HEK293 (cell line): ENCODE results near the gene CSHL1.
"Not testable (repeated sequence)": the region's sequence is repeated elsewhere in the genome, so short reads cannot be mapped to it uniquely, and the experiment has no call there.

Experiments used
- CTCF ChIA-PET: fragments of 350-600 bp; formaldehyde crosslinking; extraction: SDS; loops from one replicate; lab custom pipeline; 2021; ENCODE audit warnings: antibody characterized with exemption; lab: Yijun Ruan, JAX
- POLR2A ChIA-PET: fragments of 300-600 bp; formaldehyde crosslinking; extraction: SDS; loops from one replicate; lab custom pipeline; 2020; ENCODE audit warnings: antibody characterized with exemption, inconsistent platforms; lab: Yijun Ruan, JAX
- H3K27ac ChIP-seq: fragments of 200-500 bp; sonication (Bioruptor generic); 2 replicates; pipeline ENCODE4 v1.5.1; 2014; ENCODE audit warnings: low read depth, low read length, control low read depth, inconsistent platforms; ENCODE audit errors: extremely low read depth
- H3K36me3 ChIP-seq, 2 experiments: fragments of 200-500 bp in 1 of 2; sonication (Bioruptor generic) in 1 of 2; 1 replicate in 1 of 2; 2 replicates in 1 of 2; pipeline ENCODE4 v1.5.1; 2014 to 2017; ENCODE audit warnings: inconsistent platforms in 2 of 2, low read length in 2 of 2; ENCODE audit not compliant: control insufficient read depth in 2 of 2, insufficient read depth in 1 of 2
- H3K4me1 ChIP-seq: fragments of 200-500 bp; sonication (Bioruptor generic); 2 replicates; pipeline ENCODE4 v1.5.1; 2014; ENCODE audit warnings: mild to moderate bottlenecking, low read length, inconsistent platforms; ENCODE audit not compliant: control insufficient read depth, insufficient read depth
- H3K4me3 ChIP-seq: 2 replicates; pipeline ENCODE4 v1.5.1; 2011; ENCODE audit warnings: low read depth, mild to moderate bottlenecking, control low read depth, low read length, moderate library complexity
- H3K9me3 ChIP-seq: fragments of 200-500 bp; sonication (Bioruptor generic); 2 replicates; pipeline ENCODE4 v1.5.1; 2014; ENCODE audit warnings: low read depth, low read length, inconsistent platforms; ENCODE audit not compliant: control insufficient read depth, insufficient read depth
- BCL11A ChIP-seq: fragments of 450-650 bp; formaldehyde crosslinking; IDR thresholded peaks from 2 replicates; pipeline ENCODE4 v1.5.1; 2016; ENCODE audit warnings: low read depth, missing biosample characterization, missing genetic modification characterization
- GLI4 ChIP-seq: fragments of 450-650 bp; formaldehyde crosslinking; IDR thresholded peaks from 2 replicates; pipeline ENCODE4 v1.5.1; 2016; ENCODE audit warnings: missing biosample characterization, missing genetic modification characterization
- HIC1 ChIP-seq: fragments of 450-650 bp; formaldehyde crosslinking; IDR thresholded peaks from 2 replicates; pipeline ENCODE4 v1.5.1; 2016; ENCODE audit warnings: missing biosample characterization, missing genetic modification characterization
- HOXA7 ChIP-seq: sonication (generic); formaldehyde crosslinking; IDR thresholded peaks from 2 replicates; pipeline ENCODE4 v1.8.1; 2022; ENCODE audit warnings: missing genetic modification reagents, borderline replicate concordance
- HOXD13 ChIP-seq: sonication (generic); formaldehyde crosslinking; IDR thresholded peaks from 2 replicates; pipeline ENCODE4 v1.8.0; 2022; ENCODE audit warnings: missing genetic modification reagents, borderline replicate concordance
- PRDM1 ChIP-seq: fragments of 450-650 bp; formaldehyde crosslinking; IDR thresholded peaks from 2 replicates; pipeline ENCODE4; 2016; ENCODE audit warnings: missing biosample characterization, missing genetic modification characterization
- PRDM2 ChIP-seq: fragments of 450-650 bp; formaldehyde crosslinking; IDR thresholded peaks from 2 replicates; pipeline ENCODE4 v1.5.1; 2016; ENCODE audit warnings: missing biosample characterization, missing genetic modification characterization, borderline replicate concordance
- SP3 ChIP-seq: fragments of 450-650 bp; formaldehyde crosslinking; IDR thresholded peaks from 2 replicates; pipeline ENCODE4 v1.5.1; 2016; ENCODE audit warnings: missing biosample characterization, missing genetic modification characterization
- TRIM28 ChIP-seq: IDR thresholded peaks from 2 replicates; pipeline ENCODE4 v1.6.1; 2011; ENCODE audit warnings: low read length, control low read depth, borderline replicate concordance
- WT1 ChIP-seq: fragments of 450-650 bp; formaldehyde crosslinking; IDR thresholded peaks from 2 replicates; pipeline ENCODE4 v1.5.1; 2016; ENCODE audit warnings: missing biosample characterization, missing genetic modification characterization
- ZBTB6 ChIP-seq: fragments of 450-650 bp; formaldehyde crosslinking; IDR thresholded peaks from 2 replicates; pipeline ENCODE4 v1.5.1; 2017; ENCODE audit warnings: missing biosample characterization, missing genetic modification characterization
- ZEB2 ChIP-seq: fragments of 450-650 bp; formaldehyde crosslinking; IDR thresholded peaks from 2 replicates; pipeline ENCODE4 v1.5.1; 2016; ENCODE audit warnings: missing biosample characterization, missing genetic modification characterization
- ZFP41 ChIP-seq: fragments of 450-650 bp; formaldehyde crosslinking; IDR thresholded peaks from 2 replicates; pipeline ENCODE4 v1.5.1; 2016; ENCODE audit warnings: missing biosample characterization, missing genetic modification characterization, borderline replicate concordance
- ZNF10 ChIP-seq: fragments of 450-650 bp; formaldehyde crosslinking; IDR thresholded peaks from 2 replicates; pipeline ENCODE4 v1.5.1; 2017; ENCODE audit warnings: missing biosample characterization, missing genetic modification characterization
- ZNF175 ChIP-seq: fragments of 450-650 bp; formaldehyde crosslinking; IDR thresholded peaks from 2 replicates; pipeline ENCODE4 v1.5.1; 2016; ENCODE audit warnings: missing biosample characterization, missing genetic modification characterization
- ZNF23 ChIP-seq: fragments of 450-650 bp; formaldehyde crosslinking; IDR thresholded peaks from 2 replicates; pipeline ENCODE4 v1.5.1; 2016; ENCODE audit warnings: missing biosample characterization, missing genetic modification characterization, borderline replicate concordance
- ZNF391 ChIP-seq: fragments of 450-650 bp; formaldehyde crosslinking; IDR thresholded peaks from 2 replicates; pipeline ENCODE4 v1.5.1; 2016; ENCODE audit warnings: low read depth, missing biosample characterization, missing genetic modification characterization, borderline replicate concordance
- ZNF530 ChIP-seq: fragments of 450-650 bp; formaldehyde crosslinking; IDR thresholded peaks from 2 replicates; pipeline ENCODE4 v1.5.1; 2016; ENCODE audit warnings: low read depth, missing biosample characterization, missing genetic modification characterization
- ZNF544 ChIP-seq: fragments of 450-650 bp; formaldehyde crosslinking; IDR thresholded peaks from 2 replicates; pipeline ENCODE4 v1.5.0; 2017; ENCODE audit warnings: missing biosample characterization, missing genetic modification characterization
- ZNF621 ChIP-seq: fragments of 450-650 bp; formaldehyde crosslinking; IDR thresholded peaks from 2 replicates; pipeline ENCODE4 v1.5.1; 2017; ENCODE audit warnings: missing biosample characterization, missing genetic modification characterization
- ZSCAN30 ChIP-seq: fragments of 450-650 bp; IDR thresholded peaks from 2 replicates; pipeline ENCODE4 v1.5.1; 2018; ENCODE audit warnings: missing biosample characterization, mild to moderate bottlenecking, missing genetic modification characterization, moderate library complexity

The CSHL1 gene

GRCh38 chr17:63916566-63917185 lies 5.6 kb upstream of the CSHL1 start:
- H3K36me3 ChIP-seq: no peaks in the 10 kb centered on the region
- ChIA-PET CTCF (interaction anchor here (0.9 to 3.4 kb wide), 6 partner anchors 14 to 217 kb away, joined by 3 to 19 read pairs (median 4); no protein-coding TSS in a partner anchor), POLR2A (no interaction called here)
- no peaks in the 10 kb centered on the region for H3K9me3 ChIP-seq
- no peak overlapping the region for H3K4me3 ChIP-seq
- no peaks in the 10 kb centered on the region for H3K4me1 ChIP-seq
- H3K27ac ChIP-seq: no peak overlapping the region
- no peak for TF ChIP-seq HOXD13 (CRISPR knock-in tag)
- TF ChIP-seq PRDM1 (tag by site-specific recombination): no peak
- TF ChIP-seq ZNF544 (tag by site-specific recombination): no peak
- no peak for TF ChIP-seq TRIM28
- no peak for TF ChIP-seq GLI4
- no peak for TF ChIP-seq ZNF621 (tag by site-specific recombination)
- TF ChIP-seq ZNF175 (tag by site-specific recombination): no peak
- no peak for TF ChIP-seq HOXA7 (CRISPR knock-in tag)
- no peak for TF ChIP-seq ZNF530 (tag by site-specific recombination)

GRCh38 chr17:63915753-63916152 lies 4.7 kb upstream of the CSHL1 start:
- H3K27ac ChIP-seq, H3K4me3 ChIP-seq, POLR2A ChIA-PET, H3K9me3 ChIP-seq, H3K36me3 ChIP-seq, H3K4me1 ChIP-seq: not testable (repeated sequence)
- CTCF ChIA-PET: interaction anchor here (0.6 to 1.5 kb wide), 4 partner anchors 35 to 218 kb away, joined by 3 to 4 read pairs (median 4); no protein-coding TSS in a partner anchor

- Histone ChIP-seq H3K9me3 (no peaks in the 10 kb centered on the region), H3K4me1 (no peaks in the 10 kb centered on the region), H3K27ac (no peak overlapping the region), H3K36me3 (no peaks in the 10 kb centered on the region), H3K4me3 (no peak overlapping the region)
- no peak for TF ChIP-seq PRDM2 (tag by site-specific recombination)
- no peak for TF ChIP-seq ZNF10
- no peak for TF ChIP-seq ZSCAN30
- no peak for TF ChIP-seq BCL11A (tag by site-specific recombination)
- no peak for TF ChIP-seq HIC1
- TF ChIP-seq WT1 (tag by site-specific recombination): no peak
- TF ChIP-seq ZFP41 (tag by site-specific recombination): no peak
- TF ChIP-seq ZEB2: no peak
- TF ChIP-seq ZNF23: no peak
- TF ChIP-seq ZBTB6 (tag by site-specific recombination): no peak
- TF ChIP-seq ZNF391 (tag by site-specific recombination): no peak
- no peak for TF ChIP-seq SP3 (tag by site-specific recombination)
- ChIA-PET CTCF (no interaction called here), POLR2A (interaction anchor here (0.6 kb wide), 1 partner anchor 104 kb away, joined by 3 read pairs; no protein-coding TSS in a partner anchor)
These were observed 3.4 kb upstream of the CSHL1 start for GRCh38 chr17:63914471-63914870.
